ENCODE measurements around the gene SLC38A4.

Gene SLC38A4

GRCh38 chr12:46786774-46787173 lies 39.0 kb downstream of the SLC38A4 start:
- TF ChIP-seq EP300 (IDR thresholded peaks at IDR 0.05; ENCODE audit: borderline replicate concordance), result no peak
- no peak for TF ChIP-seq TEAD4 (IDR thresholded peaks at IDR 0.05)
- TF ChIP-seq, protein P1, sequence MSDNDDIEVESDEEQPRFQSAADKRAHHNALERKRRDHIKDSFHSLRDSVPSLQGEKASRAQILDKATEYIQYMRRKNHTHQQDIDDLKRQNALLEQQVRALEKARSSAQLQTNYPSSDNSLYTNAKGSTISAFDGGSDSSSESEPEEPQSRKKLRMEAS (IDR thresholded peaks at IDR 0.05), result no peak
- TF ChIP-seq RAD21 (IDR thresholded peaks at IDR 0.05; ENCODE audit: low read depth), result no peak
- no peak for TF ChIP-seq EGR1 (IDR thresholded peaks at IDR 0.05)
- TF ChIP-seq USF1 (IDR thresholded peaks at IDR 0.05), result no peak
- TF ChIP-seq CREB1 (IDR thresholded peaks at IDR 0.05; ENCODE audit: low read depth), result no peak
- TF ChIP-seq, protein P2, sequence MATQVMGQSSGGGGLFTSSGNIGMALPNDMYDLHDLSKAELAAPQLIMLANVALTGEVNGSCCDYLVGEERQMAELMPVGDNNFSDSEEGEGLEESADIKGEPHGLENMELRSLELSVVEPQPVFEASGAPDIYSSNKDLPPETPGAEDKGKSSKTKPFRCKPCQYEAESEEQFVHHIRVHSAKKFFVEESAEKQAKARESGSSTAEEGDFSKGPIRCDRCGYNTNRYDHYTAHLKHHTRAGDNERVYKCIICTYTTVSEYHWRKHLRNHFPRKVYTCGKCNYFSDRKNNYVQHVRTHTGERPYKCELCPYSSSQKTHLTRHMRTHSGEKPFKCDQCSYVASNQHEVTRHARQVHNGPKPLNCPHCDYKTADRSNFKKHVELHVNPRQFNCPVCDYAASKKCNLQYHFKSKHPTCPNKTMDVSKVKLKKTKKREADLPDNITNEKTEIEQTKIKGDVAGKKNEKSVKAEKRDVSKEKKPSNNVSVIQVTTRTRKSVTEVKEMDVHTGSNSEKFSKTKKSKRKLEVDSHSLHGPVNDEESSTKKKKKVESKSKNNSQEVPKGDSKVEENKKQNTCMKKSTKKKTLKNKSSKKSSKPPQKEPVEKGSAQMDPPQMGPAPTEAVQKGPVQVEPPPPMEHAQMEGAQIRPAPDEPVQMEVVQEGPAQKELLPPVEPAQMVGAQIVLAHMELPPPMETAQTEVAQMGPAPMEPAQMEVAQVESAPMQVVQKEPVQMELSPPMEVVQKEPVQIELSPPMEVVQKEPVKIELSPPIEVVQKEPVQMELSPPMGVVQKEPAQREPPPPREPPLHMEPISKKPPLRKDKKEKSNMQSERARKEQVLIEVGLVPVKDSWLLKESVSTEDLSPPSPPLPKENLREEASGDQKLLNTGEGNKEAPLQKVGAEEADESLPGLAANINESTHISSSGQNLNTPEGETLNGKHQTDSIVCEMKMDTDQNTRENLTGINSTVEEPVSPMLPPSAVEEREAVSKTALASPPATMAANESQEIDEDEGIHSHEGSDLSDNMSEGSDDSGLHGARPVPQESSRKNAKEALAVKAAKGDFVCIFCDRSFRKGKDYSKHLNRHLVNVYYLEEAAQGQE (IDR thresholded peaks at IDR 0.05; ENCODE audit: low read depth), result no peak
- no peak for TF ChIP-seq NFIC (IDR thresholded peaks at IDR 0.05)
- TF ChIP-seq TCF12 (IDR thresholded peaks at IDR 0.05; ENCODE audit: low read depth), result no peak
- TF ChIP-seq ZBTB7A (IDR thresholded peaks at IDR 0.05; ENCODE audit: low read depth), result no peak

- no peak for TF ChIP-seq EGR1 (IDR thresholded peaks at IDR 0.05)
- TF ChIP-seq RAD21 (IDR thresholded peaks at IDR 0.05; ENCODE audit: low read depth), result no peak
- TF ChIP-seq NFIC (IDR thresholded peaks at IDR 0.05), result no peak
- no peak for TF ChIP-seq CREB1 (IDR thresholded peaks at IDR 0.05; ENCODE audit: low read depth)
- TF ChIP-seq, protein P1 (IDR thresholded peaks at IDR 0.05), result no peak
- TF ChIP-seq, protein P2 (IDR thresholded peaks at IDR 0.05; ENCODE audit: low read depth), result no peak
- TF ChIP-seq TEAD4 (IDR thresholded peaks at IDR 0.05), result no peak
- no peak for TF ChIP-seq TCF12 (IDR thresholded peaks at IDR 0.05; ENCODE audit: low read depth)
- no peak for TF ChIP-seq ZBTB7A (IDR thresholded peaks at IDR 0.05; ENCODE audit: low read depth)
- TF ChIP-seq TAF1 (IDR thresholded peaks at IDR 0.05; ENCODE audit: low read depth), result no peak
- no peak for TF ChIP-seq YY1 (IDR thresholded peaks at IDR 0.05; ENCODE audit: low read depth)
- TF ChIP-seq EP300 (IDR thresholded peaks at IDR 0.05; ENCODE audit: borderline replicate concordance), result no peak
- TF ChIP-seq CEBPB (IDR thresholded peaks at IDR 0.05), result no peak
These were observed 40.4 kb downstream of the SLC38A4 start for GRCh38 chr12:46785382-46785781.

- TF ChIP-seq FOXM1 (IDR thresholded peaks at IDR 0.05; ENCODE audit: borderline replicate concordance, low read depth) (no peak), CREB1 (IDR thresholded peaks at IDR 0.05; ENCODE audit: low read depth) (no peak), TAF1 (IDR thresholded peaks at IDR 0.05; ENCODE audit: low read depth) (no peak), EGR1 (IDR thresholded peaks at IDR 0.05) (no peak), TCF12 (IDR thresholded peaks at IDR 0.05; ENCODE audit: low read depth) (no peak), EP300 (IDR thresholded peaks at IDR 0.05; ENCODE audit: borderline replicate concordance) (no peak), USF1 (IDR thresholded peaks at IDR 0.05) (no peak), TEAD4 (IDR thresholded peaks at IDR 0.05) (no peak), YY1 (IDR thresholded peaks at IDR 0.05; ENCODE audit: low read depth) (no peak), ZBTB7A (IDR thresholded peaks at IDR 0.05; ENCODE audit: low read depth) (no peak), RAD21 (IDR thresholded peaks at IDR 0.05; ENCODE audit: low read depth) (no peak)
- TF ChIP-seq, protein P1 (IDR thresholded peaks at IDR 0.05), result no peak
These were observed 41.9 kb downstream of the SLC38A4 start for GRCh38 chr12:46783871-46784270.

GRCh38 chr12:46779879-46780278 lies 45.9 kb downstream of the SLC38A4 start:
- TF ChIP-seq TAF1 (IDR thresholded peaks at IDR 0.05; ENCODE audit: low read depth), result no peak
- no peak for TF ChIP-seq YY1 (IDR thresholded peaks at IDR 0.05; ENCODE audit: low read depth)
- TF ChIP-seq FOXM1 (IDR thresholded peaks at IDR 0.05; ENCODE audit: borderline replicate concordance, low read depth), result no peak
- no peak for TF ChIP-seq TCF12 (IDR thresholded peaks at IDR 0.05; ENCODE audit: low read depth)
- TF ChIP-seq CREB1 (IDR thresholded peaks at IDR 0.05; ENCODE audit: low read depth), result no peak
- no peak for TF ChIP-seq RAD21 (IDR thresholded peaks at IDR 0.05; ENCODE audit: low read depth)

DNA sequence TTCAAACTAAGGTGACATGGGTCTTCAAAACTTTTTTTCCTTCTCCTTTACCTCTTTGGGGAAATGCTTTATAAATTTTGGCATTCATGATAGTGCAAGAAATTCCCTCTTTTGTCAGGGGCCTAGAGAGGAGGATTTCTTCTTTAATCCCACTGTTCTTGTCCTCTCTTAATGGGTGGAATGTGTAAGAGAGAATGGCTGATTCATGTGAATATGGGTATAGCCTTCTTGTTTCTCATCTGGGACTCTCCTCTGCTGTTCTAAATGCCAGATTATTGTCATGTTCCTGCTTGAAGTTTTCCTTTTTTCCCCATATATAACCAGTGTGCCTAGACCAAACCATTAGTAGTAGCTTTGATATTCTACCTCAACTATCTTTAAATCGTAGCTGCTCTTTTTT lies 46.7 kb downstream of the SLC38A4 start:
- TF ChIP-seq CEBPB (IDR thresholded peaks at IDR 0.05), result no peak
- TF ChIP-seq EGR1 (IDR thresholded peaks at IDR 0.05), result no peak
- TF ChIP-seq FOXM1 (IDR thresholded peaks at IDR 0.05; ENCODE audit: borderline replicate concordance, low read depth), result no peak
- TF ChIP-seq NFIC (IDR thresholded peaks at IDR 0.05), result no peak

DNA sequence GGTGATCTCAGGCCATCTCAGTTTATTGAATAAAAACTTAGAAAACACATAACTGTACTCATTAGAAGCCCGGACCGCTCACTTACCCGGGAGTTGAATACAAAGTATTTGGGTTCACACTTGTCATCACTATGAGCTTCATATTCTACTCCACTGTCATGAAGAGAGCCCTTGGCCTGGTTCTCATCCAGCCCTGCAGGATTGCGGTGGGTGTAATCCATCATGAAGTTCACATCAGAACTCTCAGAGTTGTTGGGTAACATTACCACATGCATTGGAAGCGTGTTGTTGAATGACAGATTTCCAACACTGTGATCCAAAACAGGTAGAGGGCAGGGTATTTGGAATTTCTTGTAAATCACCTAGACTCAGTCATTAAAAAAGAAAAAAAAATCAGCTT lies 47.4 kb downstream of the SLC38A4 start:
- TF ChIP-seq TEAD4 (IDR thresholded peaks at IDR 0.05) (no peak), EGR1 (IDR thresholded peaks at IDR 0.05) (no peak), EP300 (IDR thresholded peaks at IDR 0.05; ENCODE audit: borderline replicate concordance) (no peak), FOXM1 (IDR thresholded peaks at IDR 0.05; ENCODE audit: borderline replicate concordance, low read depth) (no peak), RAD21 (IDR thresholded peaks at IDR 0.05; ENCODE audit: low read depth) (no peak), USF1 (IDR thresholded peaks at IDR 0.05) (no peak), NFIC (IDR thresholded peaks at IDR 0.05) (no peak), CEBPB (IDR thresholded peaks at IDR 0.05) (no peak)
- TF ChIP-seq, protein P1 (IDR thresholded peaks at IDR 0.05), result no peak
- TF ChIP-seq, protein P2 (IDR thresholded peaks at IDR 0.05; ENCODE audit: low read depth), result no peak

Data from Ishikawa (cell line).